HG03159 (cell line): ENCODE measurements around the gene KISS1R.
A peak's percentile ranks its signal among the peaks of the same experiment; 100 is the strongest.

Experiments used
- ATAC-seq: cut with Tn5 transposase; IDR thresholded peaks from one replicate; pipeline ENCODE4 v1.9.1; 2021; ENCODE audit warnings: mild to moderate bottlenecking, moderate library complexity; ENCODE audit not compliant: unreplicated experiment

KISS1R gene

GRCh38 chr19:919199-920050 is 2.3 kb downstream of the KISS1R start:
- no peak for ATAC-seq

- ATAC-seq = no peak
Measured at GRCh38 chr19:920051-920864, 3.1 kb downstream of the KISS1R start.

- no peak for ATAC-seq
Measured at GRCh38 chr19:924553-925086, 7.5 kb downstream of the KISS1R start.

- peak; percentile 32 for ATAC-seq
Measured at GRCh38 chr19:925087-925525, 8.0 kb downstream of the KISS1R start.

- peak; percentile 57 for ATAC-seq
Measured at GRCh38 chr19:925526-926322, 8.6 kb downstream of the KISS1R start, which contains the start of gene ARID3A. ARID3A (plus strand) TSS chr19:926035; CDS start chr19:929529, 3,494 bp downstream.

GRCh38 chr19:926323-926588 is 9.1 kb downstream of the KISS1R start:
- ATAC-seq = no peak

- ATAC-seq = no peak
Measured at GRCh38 chr19:926589-927350, 9.6 kb downstream of the KISS1R start.

- no peak for ATAC-seq
Measured at GRCh38 chr19:927351-927779, 10.2 kb downstream of the KISS1R start.

GRCh38 chr19:927780-928401 is 10.8 kb downstream of the KISS1R start:
- ATAC-seq = no peak

GRCh38 chr19:928471-929202 is 11.5 kb downstream of the KISS1R start:
- no peak for ATAC-seq

GRCh38 chr19:929203-929890 is 12.2 kb downstream of the KISS1R start:
- no peak for ATAC-seq

GRCh38 chr19:929891-930258 is 12.7 kb downstream of the KISS1R start:
- ATAC-seq = no peak

- no peak for ATAC-seq
Measured at GRCh38 chr19:931860-932647, 14.9 kb downstream of the KISS1R start.

- no peak for ATAC-seq
Measured at GRCh38 chr19:932648-933552, 15.8 kb downstream of the KISS1R start.

- ATAC-seq = no peak
Measured at GRCh38 chr19:933553-933882, 16.4 kb downstream of the KISS1R start.

GRCh38 chr19:934197-934840 is 17.2 kb downstream of the KISS1R start:
- no peak for ATAC-seq
